ENCODE results near the gene HSPBP1. TPM values are rescaled to one million over a fixed set of nuclear protein-coding genes. Genes with fewer than 3 reads are reported as not detected.

The HSPBP1 gene
- total RNA-seq, 2 experiments from 2014 or later: 44.3 to 45.0 TPM

GRCh38 chr19:55279340-55279739 lies 570 bp downstream of the HSPBP1 start:
- H3K4me1 Mint-ChIP-seq (ENCODE audit: low read depth): peaks cover 28% of the 10 kb centered on the region
- H3K27me3 Mint-ChIP-seq (ENCODE audit: low read depth): no peaks in the 10 kb centered on the region
- H3K27ac Mint-ChIP-seq: peak overlapping the region; percentile 93
- intact Hi-C loops (cut with micrococcal nuclease): no loop called here
- no peaks in the 10 kb centered on the region for H3K9me3 Mint-ChIP-seq
- peaks cover 5% of the 10 kb centered on the region for H3K36me3 Mint-ChIP-seq (ENCODE audit: low read depth)
- no peak for DNase-seq
- peak overlapping the region; percentile 100 for H3K4me3 Mint-ChIP-seq
- CTCF ChIA-PET: interaction anchor here (0.6 to 1.3 kb wide), 3 partner anchors 22 to 174 kb away, joined by 3 to 4 read pairs (median 4); no protein-coding TSS in a partner anchor

- intact Hi-C loops (cut with micrococcal nuclease): no loop called here
- CTCF ChIA-PET: interaction anchor here (0.5 kb wide), 1 partner anchor 1175 kb away, joined by 3 read pairs; no protein-coding TSS in a partner anchor
- H3K4me1 Mint-ChIP-seq (ENCODE audit: low read depth): peaks cover 26% of the 10 kb centered on the region
Observed at GRCh38 chr19:55278391-55279135, 1.3 kb downstream of the HSPBP1 start.

GRCh38 chr19:55277494-55277893 lies 2.4 kb downstream of the HSPBP1 start:
- H3K36me3 Mint-ChIP-seq (ENCODE audit: low read depth): peaks cover 12% of the 10 kb centered on the region
- no peaks in the 10 kb centered on the region for H3K9me3 Mint-ChIP-seq
- no peaks in the 10 kb centered on the region for H3K27me3 Mint-ChIP-seq (ENCODE audit: low read depth)
- intact Hi-C loops (cut with micrococcal nuclease): no loop called here
- H3K4me1 Mint-ChIP-seq (ENCODE audit: low read depth): peaks cover 23% of the 10 kb centered on the region
- no peak for DNase-seq
- CTCF ChIA-PET: no interaction called here
- peak overlapping the region; percentile 17 for H3K4me3 Mint-ChIP-seq
- no peak overlapping the region for H3K27ac Mint-ChIP-seq

More at GRCh38 chr19:55278391-55279135, 1.3 kb downstream of the HSPBP1 start:
- H3K27ac Mint-ChIP-seq: no peak overlapping the region
- H3K9me3 Mint-ChIP-seq: no peaks in the 10 kb centered on the region
- H3K27me3 Mint-ChIP-seq (ENCODE audit: low read depth): no peaks in the 10 kb centered on the region
- H3K4me3 Mint-ChIP-seq: peak overlapping the region; percentile 100
- no peak for DNase-seq
- peaks cover 8% of the 10 kb centered on the region for H3K36me3 Mint-ChIP-seq (ENCODE audit: low read depth)

GRCh38 chr19:55276720-55277430 lies 3.0 kb downstream of the HSPBP1 start:
- intact Hi-C loops (cut with micrococcal nuclease): no loop called here
- DNase-seq: no peak
- no peaks in the 10 kb centered on the region for H3K27me3 Mint-ChIP-seq (ENCODE audit: low read depth)
- peak overlapping the region; percentile 17 for H3K4me3 Mint-ChIP-seq
- no peak overlapping the region for H3K27ac Mint-ChIP-seq
- H3K9me3 Mint-ChIP-seq: no peaks in the 10 kb centered on the region
- CTCF ChIA-PET: no interaction called here
- peaks cover 17% of the 10 kb centered on the region for H3K36me3 Mint-ChIP-seq (ENCODE audit: low read depth)
- H3K4me1 Mint-ChIP-seq (ENCODE audit: low read depth): peaks cover 23% of the 10 kb centered on the region

GRCh38 chr19:55275851-55276719 lies 3.8 kb downstream of the HSPBP1 start:
- Mint-ChIP-seq H3K27me3 (ENCODE audit: low read depth) (no peaks in the 10 kb centered on the region), H3K36me3 (ENCODE audit: low read depth) (peaks cover 17% of the 10 kb centered on the region), H3K4me1 (ENCODE audit: low read depth) (peaks cover 19% of the 10 kb centered on the region), H3K27ac (no peak overlapping the region), H3K4me3 (no peak overlapping the region), H3K9me3 (no peaks in the 10 kb centered on the region)
- intact Hi-C loops (cut with micrococcal nuclease): no loop called here
- no peak for DNase-seq
- CTCF ChIA-PET: interaction anchor here (0.6 kb wide), 1 partner anchor 15 kb away, joined by 9 read pairs; no protein-coding TSS in a partner anchor

- H3K27me3 Mint-ChIP-seq (ENCODE audit: low read depth): no peaks in the 10 kb centered on the region
- CTCF ChIA-PET: no interaction called here
- intact Hi-C loops (cut with micrococcal nuclease): no loop called here
- H3K4me1 Mint-ChIP-seq (ENCODE audit: low read depth): peaks cover 3% of the 10 kb centered on the region
- H3K9me3 Mint-ChIP-seq: no peaks in the 10 kb centered on the region
- H3K4me3 Mint-ChIP-seq: no peak overlapping the region
- no peak for DNase-seq
- no peak overlapping the region for H3K27ac Mint-ChIP-seq
- H3K36me3 Mint-ChIP-seq (ENCODE audit: low read depth): peaks cover 22% of the 10 kb centered on the region
Observed at GRCh38 chr19:55273978-55274707, 5.8 kb downstream of the HSPBP1 start.

GRCh38 chr19:55272142-55272541 lies 7.8 kb downstream of the HSPBP1 start:
- Mint-ChIP-seq H3K27me3 (ENCODE audit: low read depth) (no peaks in the 10 kb centered on the region), H3K9me3 (no peaks in the 10 kb centered on the region), H3K27ac (no peak overlapping the region), H3K4me3 (no peak overlapping the region), H3K36me3 (ENCODE audit: low read depth) (peaks cover 24% of the 10 kb centered on the region), H3K4me1 (ENCODE audit: low read depth) (no peaks in the 10 kb centered on the region)
- CTCF ChIA-PET: no interaction called here
- intact Hi-C loops (cut with micrococcal nuclease): no loop called here
- no peak for DNase-seq

GRCh38 chr19:55270172-55270942 lies 9.6 kb downstream of the HSPBP1 start:
- no peaks in the 10 kb centered on the region for H3K4me1 Mint-ChIP-seq (ENCODE audit: low read depth)
- no peaks in the 10 kb centered on the region for H3K27me3 Mint-ChIP-seq (ENCODE audit: low read depth)
- intact Hi-C loops (cut with micrococcal nuclease): no loop called here
- H3K27ac Mint-ChIP-seq: no peak overlapping the region
- H3K36me3 Mint-ChIP-seq (ENCODE audit: low read depth): peaks cover 30% of the 10 kb centered on the region
- DNase-seq: no peak
- peaks cover 4% of the 10 kb centered on the region for H3K9me3 Mint-ChIP-seq
- CTCF ChIA-PET: interaction anchor here (0.8 kb wide), 1 partner anchor 31 kb away, joined by 3 read pairs; no protein-coding TSS in a partner anchor
- H3K4me3 Mint-ChIP-seq: no peak overlapping the region

GRCh38 chr19:55269299-55269698 lies 10.6 kb downstream of the HSPBP1 start:
- Mint-ChIP-seq H3K9me3 (peaks cover 4% of the 10 kb centered on the region), H3K27me3 (ENCODE audit: low read depth) (no peaks in the 10 kb centered on the region), H3K4me1 (ENCODE audit: low read depth) (no peaks in the 10 kb centered on the region), H3K36me3 (ENCODE audit: low read depth) (peaks cover 30% of the 10 kb centered on the region), H3K4me3 (no peak overlapping the region), H3K27ac (no peak overlapping the region)
- no peak for DNase-seq
- CTCF ChIA-PET: no interaction called here
- intact Hi-C loops (cut with micrococcal nuclease): no loop called here

- Mint-ChIP-seq H3K4me1 (ENCODE audit: low read depth) (no peaks in the 10 kb centered on the region), H3K9me3 (peaks cover 4% of the 10 kb centered on the region), H3K27ac (no peak overlapping the region), H3K4me3 (no peak overlapping the region), H3K27me3 (ENCODE audit: low read depth) (no peaks in the 10 kb centered on the region), H3K36me3 (ENCODE audit: low read depth) (peaks cover 30% of the 10 kb centered on the region)
- no peak for DNase-seq
- intact Hi-C loops (cut with micrococcal nuclease): no loop called here
- CTCF ChIA-PET: interaction anchor here (0.6 kb wide), 1 partner anchor 113 kb away, joined by 4 read pairs; no protein-coding TSS in a partner anchor
Observed at GRCh38 chr19:55266840-55267239, 13.1 kb downstream of the HSPBP1 start.

- H3K4me1 Mint-ChIP-seq (ENCODE audit: low read depth): no peaks in the 10 kb centered on the region
- no peaks in the 10 kb centered on the region for H3K27me3 Mint-ChIP-seq (ENCODE audit: low read depth)
- H3K36me3 Mint-ChIP-seq (ENCODE audit: low read depth): peaks cover 30% of the 10 kb centered on the region
- CTCF ChIA-PET: no interaction called here
- peaks cover 4% of the 10 kb centered on the region for H3K9me3 Mint-ChIP-seq
- intact Hi-C loops (cut with micrococcal nuclease): no loop called here
- no peak for DNase-seq
- no peak overlapping the region for H3K4me3 Mint-ChIP-seq
- H3K27ac Mint-ChIP-seq: no peak overlapping the region
Observed at GRCh38 chr19:55266404-55266803, 13.5 kb downstream of the HSPBP1 start.
